GM18909 (cell line): Measurements from ENCODE around the gene CLCN1.
"Not testable (repeated sequence)": the region's sequence is repeated elsewhere in the genome, so short reads cannot be mapped to it uniquely, and the experiment has no call there.

Experiments
- ATAC-seq: cut with Tn5 transposase; IDR thresholded peaks from one replicate; pipeline ENCODE4 v1.9.1; 2021; ENCODE audit warnings: mild to moderate bottlenecking; ENCODE audit not compliant: unreplicated experiment, poor library complexity

The CLCN1 gene

DNA sequence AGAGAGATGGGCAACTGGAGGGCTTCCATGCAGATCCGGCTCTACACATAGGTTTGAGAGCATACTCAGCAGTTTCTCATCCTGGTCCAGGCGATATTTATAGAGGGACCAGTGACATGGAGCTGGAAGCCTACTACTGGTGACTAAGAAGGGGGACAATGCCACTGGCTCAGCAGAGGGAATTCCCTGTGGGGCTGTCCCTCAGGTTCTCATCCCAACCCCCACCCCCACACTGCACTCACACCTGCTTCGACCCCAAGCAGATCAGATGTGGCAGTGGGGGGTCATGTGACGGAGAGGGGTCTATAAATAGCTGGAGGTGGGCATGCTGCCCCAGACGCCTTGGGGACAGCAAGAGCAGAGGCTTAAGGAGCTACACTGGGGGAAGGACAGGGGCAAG is at the start of gene CLCN1:
TSS of gene CLCN1 (plus strand) at position 336 of the 400 bp plus-strand sequence. CDS start 102 bp downstream, outside the sequence.
- ATAC-seq = no peak

- no peak for ATAC-seq
Observed at GRCh38 chr7:143269251-143269650, 46.7 kb upstream of the CLCN1 start.

GRCh38 chr7:143271240-143271639 is 44.7 kb upstream of the CLCN1 start:
- no peak for ATAC-seq

GRCh38 chr7:143272871-143273270 is 43.0 kb upstream of the CLCN1 start:
- ATAC-seq = no peak

- no peak for ATAC-seq
Observed at GRCh38 chr7:143279186-143280098, 36.5 kb upstream of the CLCN1 start.

- no peak for ATAC-seq
Observed at GRCh38 chr7:143280160-143280559, 35.8 kb upstream of the CLCN1 start.

DNA sequence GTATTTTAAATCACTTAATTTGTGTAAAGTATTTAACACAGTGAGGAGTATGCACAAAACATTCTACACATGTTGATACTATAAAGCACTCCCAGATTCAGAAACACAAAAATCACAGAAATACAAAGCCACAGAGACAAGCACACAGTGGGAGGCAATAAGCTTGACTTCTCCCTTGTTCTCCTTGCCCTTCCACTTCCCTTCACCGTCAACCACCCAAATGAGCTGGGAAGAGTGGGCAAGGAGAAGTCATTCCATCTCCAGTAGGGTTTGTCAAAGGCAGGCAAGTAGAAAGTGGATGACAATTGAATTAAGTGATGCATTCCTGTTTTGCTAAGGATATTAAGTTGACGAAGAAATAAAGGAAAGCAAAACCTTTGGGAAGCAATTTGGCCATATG is 35.3 kb upstream of the CLCN1 start:
- no peak for ATAC-seq

DNA sequence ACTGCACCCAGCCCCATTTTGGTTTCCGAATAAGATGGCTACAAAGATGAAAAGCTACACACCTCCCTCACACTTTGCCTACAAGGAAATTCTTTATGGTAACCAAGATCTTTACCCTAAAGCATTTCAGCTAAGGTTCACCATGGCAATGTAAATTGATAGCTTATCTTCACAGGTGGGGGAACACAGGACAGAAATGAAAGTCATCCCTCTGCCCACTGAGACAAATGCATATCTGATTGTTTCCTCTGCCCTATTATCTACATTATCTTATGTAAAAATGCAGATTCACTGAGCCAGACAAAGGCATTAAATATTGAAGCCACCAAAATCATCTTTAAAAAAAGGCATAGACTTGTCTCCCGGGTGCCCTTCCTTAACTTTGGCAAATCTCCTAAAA is 34.4 kb upstream of the CLCN1 start:
- ATAC-seq = no peak

DNA sequence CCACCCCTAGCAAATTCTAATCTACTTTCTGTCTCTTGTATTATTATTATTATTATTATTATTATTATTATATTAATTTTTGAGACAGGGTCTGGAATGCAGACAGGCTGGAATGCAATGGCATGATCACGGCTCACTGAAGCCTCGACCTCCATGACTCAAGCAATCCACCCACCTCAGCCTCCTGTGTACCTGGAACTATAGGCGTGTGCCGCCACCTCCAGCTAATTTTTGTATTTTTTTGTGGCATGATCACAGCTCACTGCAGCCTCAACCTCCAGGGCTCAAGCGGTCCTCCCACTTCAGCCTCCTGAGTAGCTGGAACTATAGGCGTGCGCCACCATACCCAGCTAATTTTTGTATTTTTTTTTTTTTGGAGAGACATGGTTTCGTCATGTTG is 33.8 kb upstream of the CLCN1 start:
- ATAC-seq = no peak

- ATAC-seq = no peak
Observed at GRCh38 chr7:143283381-143283780, 32.5 kb upstream of the CLCN1 start.

DNA sequence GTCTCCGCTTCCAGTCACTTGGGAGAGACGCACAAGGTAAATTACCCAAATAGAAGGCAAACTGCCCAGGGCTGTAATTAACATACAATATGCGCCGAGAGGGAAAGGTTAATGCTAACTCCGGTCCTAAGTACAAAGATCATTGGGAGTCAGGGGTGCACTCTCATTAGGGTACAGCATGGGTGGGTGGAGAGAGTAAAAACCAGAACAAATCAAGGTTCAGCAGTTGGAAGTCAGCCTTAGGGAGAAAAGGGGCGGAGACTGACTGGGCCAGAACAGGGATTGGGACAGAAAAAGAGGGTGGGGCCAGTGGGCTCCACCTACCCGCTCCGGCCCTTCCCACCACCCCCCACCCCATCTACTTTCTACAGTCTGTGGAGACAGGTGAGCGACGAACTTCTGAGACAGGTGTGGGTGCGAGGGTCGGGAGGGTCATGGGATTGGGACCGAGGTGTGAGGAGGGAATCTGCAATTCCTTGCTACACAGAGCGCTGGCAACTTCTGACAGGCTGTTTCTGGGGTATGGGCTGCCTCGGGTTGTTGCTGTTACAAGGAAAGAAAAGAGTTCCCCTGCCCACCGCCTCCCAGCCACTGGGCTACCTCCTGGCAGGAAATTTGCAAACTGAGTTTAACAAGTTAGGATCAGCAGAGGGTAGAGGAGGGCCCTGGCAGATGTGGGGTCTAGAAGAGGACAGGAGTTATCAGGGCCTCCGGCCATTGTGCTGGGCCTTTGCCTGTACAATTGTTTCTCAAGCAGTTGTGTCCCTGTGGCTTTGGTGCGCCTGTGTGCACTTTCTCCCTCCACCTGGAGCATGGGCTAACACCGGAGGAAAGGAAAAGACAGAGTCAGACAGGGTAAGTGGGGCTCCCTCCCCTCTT is 31.1 kb upstream of the CLCN1 start, which contains the start of gene TMEM139:
TSS of gene TMEM139 (plus strand) at position 368 of the 879 bp plus-strand sequence. CDS start 1,000 bp downstream, outside the sequence.
- no peak for ATAC-seq

DNA sequence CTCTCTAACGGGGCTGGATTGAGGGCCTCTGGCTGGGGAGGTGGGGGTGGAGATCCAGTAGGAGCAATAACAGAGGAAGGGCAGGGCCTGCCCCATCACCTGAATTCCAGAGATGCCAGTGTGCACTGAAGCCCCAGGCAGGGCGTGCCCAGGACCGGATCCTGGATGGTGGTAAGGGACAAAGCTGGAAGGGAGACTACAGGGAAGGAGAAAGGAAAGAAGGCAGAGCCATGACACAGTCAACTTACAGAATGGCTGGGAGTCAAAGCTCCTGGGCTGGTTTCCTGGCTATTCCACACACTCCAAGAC is 30.5 kb upstream of the CLCN1 start:
- no peak for ATAC-seq

DNA sequence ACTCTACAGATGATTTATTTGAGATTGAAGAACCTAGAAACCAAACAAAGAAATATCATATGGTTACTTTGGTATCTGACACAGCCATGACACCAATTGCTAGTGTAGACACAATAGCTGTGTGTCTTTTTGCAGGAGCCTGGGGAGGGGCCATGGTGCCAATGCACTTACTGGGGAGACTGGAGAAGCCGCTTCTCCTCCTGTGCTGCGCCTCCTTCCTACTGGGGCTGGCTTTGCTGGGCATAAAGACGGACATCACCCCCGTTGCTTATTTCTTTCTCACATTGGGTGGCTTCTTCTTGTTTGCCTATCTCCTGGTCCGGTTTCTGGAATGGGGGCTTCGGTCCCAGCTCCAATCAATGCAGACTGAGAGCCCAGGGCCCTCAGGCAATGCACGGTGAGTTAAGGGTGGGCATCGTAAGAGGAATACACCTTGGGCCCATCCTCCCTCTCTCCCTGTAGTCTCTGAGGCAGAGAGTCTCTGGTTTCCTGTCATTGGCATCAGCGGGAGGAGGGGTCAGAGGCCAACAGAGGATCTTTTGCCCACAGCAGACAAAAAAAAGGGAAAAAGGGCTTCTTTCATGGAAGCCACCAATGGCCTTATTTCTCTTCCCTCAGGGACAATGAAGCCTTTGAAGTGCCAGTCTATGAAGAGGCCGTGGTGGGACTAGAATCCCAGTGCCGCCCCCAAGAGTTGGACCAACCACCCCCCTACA is 29.9 kb upstream of the CLCN1 start:
- no peak for ATAC-seq

DNA sequence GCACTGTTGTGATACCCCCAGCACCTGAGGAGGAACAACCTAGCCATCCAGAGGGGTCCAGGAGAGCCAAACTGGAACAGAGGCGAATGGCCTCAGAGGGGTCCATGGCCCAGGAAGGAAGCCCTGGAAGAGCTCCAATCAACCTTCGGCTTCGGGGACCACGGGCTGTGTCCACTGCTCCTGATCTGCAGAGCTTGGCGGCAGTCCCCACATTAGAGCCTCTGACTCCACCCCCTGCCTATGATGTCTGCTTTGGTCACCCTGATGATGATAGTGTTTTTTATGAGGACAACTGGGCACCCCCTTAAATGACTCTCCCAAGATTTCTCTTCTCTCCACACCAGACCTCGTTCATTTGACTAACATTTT is 29.4 kb upstream of the CLCN1 start:
- no peak for ATAC-seq

GRCh38 chr7:143287339-143287934 is 28.5 kb upstream of the CLCN1 start:
- no peak for ATAC-seq

GRCh38 chr7:143287935-143288826 is 27.7 kb upstream of the CLCN1 start, which contains the start of gene CASP2:
TSS of gene CASP2 (plus strand) at chr7:143288351. CDS start at chr7:143288456, 105 bp downstream.
- ATAC-seq = peak; percentile 93

DNA sequence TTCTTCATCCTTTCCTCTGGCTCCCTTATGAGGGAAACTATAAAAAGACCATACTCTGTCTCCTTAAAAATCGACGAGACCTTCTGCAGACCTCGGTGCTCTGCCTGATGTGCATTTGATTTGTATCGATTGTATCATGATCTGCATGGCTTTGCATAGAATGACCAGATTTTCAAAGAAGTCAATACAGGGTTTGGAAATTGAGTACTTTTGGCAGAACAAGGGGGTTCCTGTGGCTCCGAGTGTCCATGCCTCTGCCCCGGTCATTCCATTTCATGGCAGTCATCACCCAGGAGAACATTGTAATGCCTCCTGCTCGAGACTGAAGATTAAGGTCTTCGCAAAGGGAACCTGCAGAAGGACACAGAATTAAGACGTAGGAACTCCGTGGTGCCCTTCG is 27.1 kb upstream of the CLCN1 start:
- ATAC-seq = no peak

- ATAC-seq = no peak
Observed at GRCh38 chr7:143289421-143289820, 26.5 kb upstream of the CLCN1 start.

DNA sequence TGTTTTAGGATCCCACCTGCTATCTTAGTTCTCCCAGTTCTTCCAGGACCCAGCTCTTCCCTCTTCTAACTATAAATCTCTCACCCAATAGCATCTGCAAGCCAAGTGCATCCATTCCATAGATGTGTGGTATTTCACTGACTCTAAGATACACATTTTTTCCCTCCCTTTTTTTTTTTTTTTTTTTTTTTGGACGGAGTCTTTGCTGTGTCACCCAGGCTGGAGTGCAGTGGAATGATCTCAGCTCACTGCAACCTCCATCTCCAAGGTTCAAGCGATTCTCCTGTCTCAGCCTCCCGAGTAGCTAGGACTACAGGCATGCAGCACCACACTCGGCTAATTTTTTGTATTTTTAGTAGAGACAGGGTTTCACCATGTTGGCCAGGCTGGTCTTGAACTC is 26.0 kb upstream of the CLCN1 start:
- not testable (repeated sequence) for ATAC-seq
